Tibial artery (tissue), 4 donors: ENCODE measurements around the gene C1QTNF5.
A peak's percentile ranks its signal among the peaks of the same experiment; 100 is the strongest.

Experiments
- DNase-seq, 2 donors: peaks; one replicate each; pipeline ENCODE4 v3.0.0-alpha.2; 2019
- H3K27ac ChIP-seq, 2 donors: fragments of 200-600 bp; sonication (generic) in 1 of 2; 1 replicate in 1 of 2; 2 replicates in 1 of 2; pipeline ENCODE4 v1.5.1; 2018 to 2019; ENCODE audit warnings: mild to moderate bottlenecking in 1 of 2
- H3K27me3 ChIP-seq, 2 donors: fragments of 200-600 bp; sonication (generic) in 1 of 2; one replicate each; pipeline versions ENCODE4 v1.5.1 to v1.6.0; 2016 to 2019
- H3K36me3 ChIP-seq, 3 donors: fragments of 200-600 bp; sonication (generic) in 2 of 3; one replicate each; pipeline ENCODE4 v1.5.1; 2016 to 2019; ENCODE audit warnings: mild to moderate bottlenecking in 2 of 3
- H3K4me1 ChIP-seq, 4 donors: fragments of 200-600 bp; sonication (generic) in 2 of 4; 1 replicate in 3 of 4; 2 replicates in 1 of 4; pipeline ENCODE4 v1.5.1; 2016 to 2019
- H3K4me3 ChIP-seq, 2 donors: fragments of 200-600 bp; sonication (generic) in 1 of 2; 1 replicate in 1 of 2; 2 replicates in 1 of 2; pipeline ENCODE4 v1.5.1; 2018 to 2019; ENCODE audit warnings: mild to moderate bottlenecking in 2 of 2
- H3K9me3 ChIP-seq, 3 donors: fragments of 200-600 bp; sonication (generic) in 1 of 3; one replicate each; pipeline ENCODE4 v1.5.1; 2016 to 2019
- intact Hi-C: fragments of 100-400 bp; cut with DNase I; formaldehyde crosslinking; loops from one replicate; pipeline ENCODE4 v1.15.0; 2023; ENCODE audit warnings: low total_unique reads
- TF ChIP-seq, protein P1 (sequence below), 2 experiments: fragments of 200-600 bp in 1 of 2; fragments of 450-650 bp in 1 of 2; IDR thresholded peaks; one replicate each; pipeline ENCODE4 v1.5.1; 2017 to 2019; ENCODE audit warnings: antibody characterized with exemption in 2 of 2, mild to moderate bottlenecking in 1 of 2, moderate library complexity in 1 of 2

The C1QTNF5 gene

GRCh38 chr11:119377112-119377901 lies 36.6 kb upstream of the C1QTNF5 start:
- H3K27me3 ChIP-seq, result no peaks in the 10 kb centered on the region

DNA sequence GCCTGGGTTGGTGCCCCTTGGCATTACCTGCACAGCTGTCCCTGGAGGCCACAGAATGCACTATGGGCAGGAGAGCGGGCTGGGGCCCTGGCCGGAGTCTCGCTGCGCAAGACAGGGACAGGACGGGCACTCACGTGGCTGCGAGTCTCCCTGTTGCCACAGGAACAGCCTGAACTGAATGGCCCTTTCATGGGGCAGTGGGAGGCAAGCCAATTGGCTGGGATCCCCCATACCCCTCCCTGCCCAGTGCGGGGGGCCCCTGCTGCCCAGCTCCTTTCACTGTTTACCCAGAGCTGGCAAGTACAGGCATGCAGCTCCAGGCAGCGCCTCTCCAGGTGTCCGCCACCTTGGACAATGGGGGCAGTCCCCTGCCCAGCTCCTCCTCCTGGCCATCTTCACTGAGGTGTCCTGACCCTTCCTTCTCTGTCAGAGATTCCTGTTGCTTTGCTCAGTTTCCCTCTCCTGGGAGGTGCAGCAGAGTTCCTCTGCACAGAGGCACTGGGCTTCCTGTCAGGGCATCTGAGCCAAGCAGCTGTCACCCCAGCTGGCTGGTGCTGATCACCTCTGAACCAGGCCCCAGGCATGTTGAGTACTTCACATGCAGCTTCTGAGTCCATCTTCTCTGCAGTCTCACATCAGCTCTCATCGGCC lies 35.6 kb upstream of the C1QTNF5 start:
- TF ChIP-seq, protein P1, sequence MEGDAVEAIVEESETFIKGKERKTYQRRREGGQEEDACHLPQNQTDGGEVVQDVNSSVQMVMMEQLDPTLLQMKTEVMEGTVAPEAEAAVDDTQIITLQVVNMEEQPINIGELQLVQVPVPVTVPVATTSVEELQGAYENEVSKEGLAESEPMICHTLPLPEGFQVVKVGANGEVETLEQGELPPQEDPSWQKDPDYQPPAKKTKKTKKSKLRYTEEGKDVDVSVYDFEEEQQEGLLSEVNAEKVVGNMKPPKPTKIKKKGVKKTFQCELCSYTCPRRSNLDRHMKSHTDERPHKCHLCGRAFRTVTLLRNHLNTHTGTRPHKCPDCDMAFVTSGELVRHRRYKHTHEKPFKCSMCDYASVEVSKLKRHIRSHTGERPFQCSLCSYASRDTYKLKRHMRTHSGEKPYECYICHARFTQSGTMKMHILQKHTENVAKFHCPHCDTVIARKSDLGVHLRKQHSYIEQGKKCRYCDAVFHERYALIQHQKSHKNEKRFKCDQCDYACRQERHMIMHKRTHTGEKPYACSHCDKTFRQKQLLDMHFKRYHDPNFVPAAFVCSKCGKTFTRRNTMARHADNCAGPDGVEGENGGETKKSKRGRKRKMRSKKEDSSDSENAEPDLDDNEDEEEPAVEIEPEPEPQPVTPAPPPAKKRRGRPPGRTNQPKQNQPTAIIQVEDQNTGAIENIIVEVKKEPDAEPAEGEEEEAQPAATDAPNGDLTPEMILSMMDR (IDR thresholded peaks at IDR 0.05), result no peak
- H3K4me1 ChIP-seq, result peaks cover 0 to 60% (median 45%) of the 10 kb centered on the region in 4 donors
- H3K27ac ChIP-seq, result peak overlapping the region; percentile 79 to 83
- no peaks in the 10 kb centered on the region for H3K36me3 ChIP-seq
- H3K27me3 ChIP-seq, result no peaks in the 10 kb centered on the region
- DNase-seq, result peak in 1 of 2 donors; percentile 86
- no peaks in the 10 kb centered on the region for H3K9me3 ChIP-seq
- peak overlapping the region; percentile 4 for H3K4me3 ChIP-seq
- intact Hi-C loops, result no loop called here

More at GRCh38 chr11:119377112-119377901, 36.6 kb upstream of the C1QTNF5 start:
- Histone ChIP-seq H3K36me3 (no peaks in the 10 kb centered on the region), H3K4me1 (peaks cover 0 to 56% (median 43%) of the 10 kb centered on the region in 4 donors), H3K27ac (peak overlapping the region; percentile 26 to 79), H3K9me3 (no peaks in the 10 kb centered on the region), H3K4me3 (no peak overlapping the region)
- peak in 1 of 2 donors; percentile 61 for DNase-seq
- intact Hi-C loops, result no loop called here
- TF ChIP-seq, protein P1 (IDR thresholded peaks at IDR 0.05), result no peak

GRCh38 chr11:119375337-119376196 lies 34.9 kb upstream of the C1QTNF5 start:
- H3K4me3 ChIP-seq, result peak overlapping the region; percentile 4
- peak; percentile 81 to 96 for DNase-seq
- no peaks in the 10 kb centered on the region for H3K27me3 ChIP-seq
- no peaks in the 10 kb centered on the region for H3K9me3 ChIP-seq
- H3K36me3 ChIP-seq, result no peaks in the 10 kb centered on the region
- TF ChIP-seq, protein P1 (IDR thresholded peaks at IDR 0.05), result no peak
- H3K27ac ChIP-seq, result peak overlapping the region; percentile 79 to 83
- H3K4me1 ChIP-seq, result peaks cover 0 to 60% (median 45%) of the 10 kb centered on the region in 4 donors
- intact Hi-C loops, result loop anchor here (2.0 kb wide), 1 partner anchor 19 kb away; no protein-coding TSS in a partner anchor

DNA sequence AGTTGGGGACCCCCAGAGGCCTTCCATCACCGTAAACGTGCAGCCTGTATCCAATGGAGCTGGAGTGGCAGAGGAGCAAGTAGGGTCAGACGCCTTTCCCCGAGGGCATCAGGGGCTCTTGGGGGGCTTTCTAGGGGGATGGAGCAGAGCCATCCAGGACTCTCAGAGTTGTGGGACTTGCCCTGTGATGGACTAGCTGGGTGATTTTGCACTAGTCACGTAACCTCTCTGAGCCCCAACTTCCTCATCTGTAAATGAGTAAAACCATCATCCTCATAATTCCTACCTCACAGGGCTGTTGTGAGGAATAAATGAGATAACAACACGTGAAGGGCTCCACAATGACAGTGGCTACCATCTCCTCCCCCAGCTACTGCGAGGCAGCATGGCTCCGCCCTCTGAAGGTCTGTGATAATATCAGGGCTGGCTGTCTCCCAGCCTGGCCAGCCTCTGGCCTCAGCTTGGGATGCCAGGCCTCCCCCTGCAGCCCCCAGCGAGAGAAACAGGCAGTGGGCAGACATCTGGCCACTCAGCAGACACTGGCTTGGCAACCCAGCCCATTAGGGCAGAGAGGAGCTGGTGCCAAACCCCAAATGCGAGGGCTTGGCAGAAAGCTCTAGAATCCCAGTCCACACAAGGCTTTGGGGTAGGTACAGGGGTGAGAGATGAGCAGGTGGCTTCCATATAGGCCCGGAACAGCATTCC lies 34.1 kb upstream of the C1QTNF5 start:
- H3K27ac ChIP-seq, result peak overlapping the region; percentile 79 to 83
- intact Hi-C loops, result loop anchor here (2.0 kb wide), 1 partner anchor 18 kb away; no protein-coding TSS in a partner anchor

More for the DNA sequence above, 34.1 kb upstream of the C1QTNF5 start:
- Histone ChIP-seq H3K4me3 (no peak overlapping the region), H3K9me3 (no peaks in the 10 kb centered on the region), H3K36me3 (no peaks in the 10 kb centered on the region), H3K4me1 (peaks cover 0 to 59% (median 50%) of the 10 kb centered on the region in 4 donors), H3K27me3 (no peaks in the 10 kb centered on the region)
- TF ChIP-seq, protein P1 (IDR thresholded peaks at IDR 0.05), result no peak
- DNase-seq, result peak in 1 of 2 donors; percentile 68
